Measurements from ENCODE around the gene UPF1.

GRCh38 chr19:18901491-18901890 lies 69.7 kb downstream of the UPF1 start:
- TF ChIP-seq CTCF (conservative IDR thresholded peaks at IDR 0.05) (no peak), ZFX (IDR thresholded peaks at IDR 0.05) (no peak)
